IMR-90 (cell line): Measurements from ENCODE around the gene ZNF503.

Experiments used
- CEBPB ChIP-seq: IDR thresholded peaks from 2 replicates; pipeline ENCODE4 v1.6.1; 2012; ENCODE audit warnings: low read depth, low read length, improper control_type of control experiment
- FOS ChIP-seq: fragments of 150-350 bp; IDR thresholded peaks from 2 replicates; pipeline ENCODE4 v1.6.1; 2016; ENCODE audit warnings: low read depth, low read length
- MAFK ChIP-seq: IDR thresholded peaks from 2 replicates; pipeline ENCODE4 v1.6.1; 2012; ENCODE audit warnings: low read depth, low read length, improper control_type of control experiment
- MXI1 ChIP-seq: IDR thresholded peaks from 2 replicates; pipeline ENCODE4 v1.6.1; 2012; ENCODE audit warnings: low read depth, mild to moderate bottlenecking, low read length, moderate library complexity, borderline replicate concordance
- POLR2A ChIP-seq: IDR thresholded peaks from 2 replicates; pipeline ENCODE4 v1.6.1; 2012; ENCODE audit warnings: mild to moderate bottlenecking, low read depth, low read length
- RAD21 ChIP-seq: IDR thresholded peaks from 2 replicates; pipeline ENCODE4 v1.6.1; 2012; ENCODE audit warnings: low read length, improper control_type of control experiment
- RCOR1 ChIP-seq: IDR thresholded peaks from 2 replicates; pipeline ENCODE4 v1.6.1; 2012; ENCODE audit warnings: mild to moderate bottlenecking, low read length, improper control_type of control experiment; ENCODE audit not compliant: insufficient replicate concordance
- RFX5 ChIP-seq: IDR thresholded peaks from 2 replicates; pipeline ENCODE4 v1.8.0; 2012; ENCODE audit warnings: low read depth, mild to moderate bottlenecking, low read length, moderate library complexity
- SMC3 ChIP-seq: fragments of 150-350 bp; IDR thresholded peaks from 2 replicates; pipeline ENCODE4 v1.6.1; 2016; ENCODE audit warnings: low read depth, mild to moderate bottlenecking, antibody characterized with exemption, low read length, moderate library complexity
- TF ChIP-seq, protein P1 (sequence below): conservative IDR thresholded peaks from 2 replicates; pipeline ENCODE4 v1.5.1; 2012; ENCODE audit warnings: mild to moderate bottlenecking, low read depth, low read length, improper control_type of control experiment

DNA sequence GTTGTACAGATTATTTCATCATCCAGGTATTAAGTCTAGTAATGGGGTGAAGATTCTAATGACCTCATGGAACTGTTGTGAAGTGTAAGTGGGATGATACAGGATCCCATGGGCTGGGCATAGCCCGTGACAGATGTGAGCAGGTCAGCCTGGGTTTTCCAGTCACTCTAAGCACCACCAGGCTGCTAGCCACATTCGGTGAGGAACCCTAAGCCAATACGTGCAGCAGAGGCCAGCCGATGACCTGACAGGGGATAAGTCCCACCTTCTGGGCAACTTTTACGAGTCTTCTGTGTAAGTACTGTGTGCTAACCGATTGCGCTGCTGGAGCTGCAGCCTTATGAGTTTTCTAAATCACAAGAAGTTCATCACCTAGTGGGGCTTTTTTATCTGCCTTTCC, 7.3 kb downstream of the ZNF503 start:
- TF ChIP-seq CEBPB: no peak
- TF ChIP-seq RAD21: no peak
- TF ChIP-seq MXI1: no peak
- TF ChIP-seq POLR2A: no peak
- TF ChIP-seq SMC3: no peak
- TF ChIP-seq, protein P1, sequence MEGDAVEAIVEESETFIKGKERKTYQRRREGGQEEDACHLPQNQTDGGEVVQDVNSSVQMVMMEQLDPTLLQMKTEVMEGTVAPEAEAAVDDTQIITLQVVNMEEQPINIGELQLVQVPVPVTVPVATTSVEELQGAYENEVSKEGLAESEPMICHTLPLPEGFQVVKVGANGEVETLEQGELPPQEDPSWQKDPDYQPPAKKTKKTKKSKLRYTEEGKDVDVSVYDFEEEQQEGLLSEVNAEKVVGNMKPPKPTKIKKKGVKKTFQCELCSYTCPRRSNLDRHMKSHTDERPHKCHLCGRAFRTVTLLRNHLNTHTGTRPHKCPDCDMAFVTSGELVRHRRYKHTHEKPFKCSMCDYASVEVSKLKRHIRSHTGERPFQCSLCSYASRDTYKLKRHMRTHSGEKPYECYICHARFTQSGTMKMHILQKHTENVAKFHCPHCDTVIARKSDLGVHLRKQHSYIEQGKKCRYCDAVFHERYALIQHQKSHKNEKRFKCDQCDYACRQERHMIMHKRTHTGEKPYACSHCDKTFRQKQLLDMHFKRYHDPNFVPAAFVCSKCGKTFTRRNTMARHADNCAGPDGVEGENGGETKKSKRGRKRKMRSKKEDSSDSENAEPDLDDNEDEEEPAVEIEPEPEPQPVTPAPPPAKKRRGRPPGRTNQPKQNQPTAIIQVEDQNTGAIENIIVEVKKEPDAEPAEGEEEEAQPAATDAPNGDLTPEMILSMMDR: no peak
- no peak for TF ChIP-seq MAFK
- no peak for TF ChIP-seq RCOR1
- TF ChIP-seq RFX5: no peak
- TF ChIP-seq FOS: no peak
